GM18505 (cell line): ENCODE results near the gene RBM27.

ENCODE experiments used
- ATAC-seq: cut with Tn5 transposase; IDR thresholded peaks from one replicate; pipeline ENCODE4 v1.9.1; 2021; ENCODE audit not compliant: unreplicated experiment
- POLR2A ChIP-seq: IDR thresholded peaks from 4 replicates; pipeline ENCODE4 v1.6.1; 2011; ENCODE audit warnings: borderline replicate concordance; ENCODE audit not compliant: insufficient read depth, insufficient read length; ENCODE audit errors: extremely low read depth

The RBM27 gene

DNA sequence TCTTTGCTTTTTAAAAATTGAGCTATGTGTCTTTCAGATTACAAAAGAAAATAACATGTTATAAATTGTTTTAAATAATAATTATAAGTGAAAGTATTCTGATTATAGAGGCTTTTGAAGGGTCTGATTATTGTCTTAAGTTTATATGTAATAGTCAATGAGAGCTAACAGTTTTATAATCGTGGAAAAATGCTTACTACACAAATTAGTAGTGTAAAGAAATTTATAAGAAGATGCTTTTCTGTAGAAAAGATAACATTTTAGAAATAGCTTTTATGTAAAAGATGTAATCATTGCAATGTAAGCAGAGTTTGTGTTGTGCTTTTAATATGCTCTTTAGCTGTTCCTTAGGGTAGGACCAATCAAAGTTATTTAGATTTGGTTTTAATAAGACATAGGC lies 18.6 kb downstream of the RBM27 start:
- TF ChIP-seq POLR2A: no peak

DNA sequence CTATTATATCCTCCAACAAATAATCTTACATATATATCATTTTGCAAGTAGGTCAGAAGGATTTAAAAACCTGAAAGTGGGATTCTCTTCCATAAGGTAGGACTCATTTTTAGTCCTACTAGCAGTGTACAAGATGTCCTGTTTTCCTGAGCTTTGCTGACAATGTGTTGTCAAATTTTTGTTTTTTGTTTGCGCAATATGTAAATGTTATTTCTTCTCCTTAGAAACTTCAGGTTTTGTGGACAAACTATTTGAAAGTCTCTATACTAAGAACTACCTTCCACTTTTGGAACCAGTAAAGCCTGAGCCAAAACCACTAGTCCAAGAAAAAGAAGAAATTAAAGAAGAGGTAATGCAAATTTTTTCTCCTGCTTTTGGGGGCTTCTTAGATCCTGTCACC lies 19.8 kb downstream of the RBM27 start:
- no peak for TF ChIP-seq POLR2A
- no peak for ATAC-seq

More for the DNA sequence above, 18.6 kb downstream of the RBM27 start:
- no peak for ATAC-seq

DNA sequence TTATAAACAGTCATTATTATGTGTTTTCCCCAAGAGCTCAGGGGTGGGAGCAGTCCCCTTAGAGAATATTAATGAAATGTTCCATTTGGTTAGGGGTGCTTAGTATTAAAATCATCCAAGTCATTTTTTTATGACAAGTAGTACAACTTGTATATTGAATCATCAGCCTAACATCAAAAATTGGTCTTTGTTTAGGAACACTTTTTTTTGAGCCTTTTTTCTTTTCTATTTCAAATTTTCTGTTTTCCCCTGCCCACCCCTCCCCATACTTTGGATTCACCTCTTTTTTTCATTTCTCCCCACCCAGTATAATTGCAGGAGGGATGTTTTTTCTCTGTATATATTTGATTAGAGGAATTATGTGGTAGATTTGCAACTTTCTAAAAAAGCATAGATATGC lies 25.8 kb downstream of the RBM27 start:
- no peak for TF ChIP-seq POLR2A
- ATAC-seq: no peak

DNA sequence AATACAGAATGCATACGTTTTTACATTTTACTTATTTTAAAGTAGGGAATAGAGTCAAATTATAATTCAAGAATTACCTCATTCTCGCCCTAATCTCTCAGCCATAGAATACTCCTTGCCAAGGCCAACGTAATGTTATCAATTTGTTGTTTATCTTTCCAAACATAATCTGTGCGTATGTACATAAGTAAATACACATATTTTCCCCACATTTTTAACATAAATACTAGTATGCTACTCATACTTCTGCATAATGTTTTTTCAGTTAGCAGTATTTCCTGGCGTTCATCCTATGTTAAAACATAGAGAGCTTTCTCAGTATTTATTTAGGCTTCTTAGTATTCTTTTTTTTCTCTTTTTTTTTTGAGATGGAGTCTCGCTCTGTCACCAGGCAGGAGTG lies 28.8 kb downstream of the RBM27 start:
- TF ChIP-seq POLR2A: no peak
- ATAC-seq: no peak

DNA sequence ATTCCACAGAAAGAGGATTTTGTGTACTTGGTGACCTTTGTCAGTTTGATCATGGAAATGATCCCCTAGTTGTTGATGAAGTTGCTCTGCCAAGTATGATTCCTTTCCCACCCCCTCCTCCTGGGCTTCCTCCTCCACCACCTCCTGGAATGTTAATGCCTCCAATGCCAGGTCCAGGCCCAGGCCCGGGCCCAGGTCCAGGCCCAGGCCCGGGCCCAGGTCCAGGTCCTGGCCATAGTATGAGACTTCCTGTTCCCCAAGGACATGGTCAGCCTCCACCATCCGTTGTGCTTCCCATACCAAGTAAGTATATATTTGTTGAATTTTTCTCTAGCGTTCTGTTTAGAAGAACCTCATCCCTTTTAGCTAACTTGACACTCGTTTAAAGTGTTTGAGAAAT lies 30.0 kb downstream of the RBM27 start:
- no peak for TF ChIP-seq POLR2A
- ATAC-seq: no peak

DNA sequence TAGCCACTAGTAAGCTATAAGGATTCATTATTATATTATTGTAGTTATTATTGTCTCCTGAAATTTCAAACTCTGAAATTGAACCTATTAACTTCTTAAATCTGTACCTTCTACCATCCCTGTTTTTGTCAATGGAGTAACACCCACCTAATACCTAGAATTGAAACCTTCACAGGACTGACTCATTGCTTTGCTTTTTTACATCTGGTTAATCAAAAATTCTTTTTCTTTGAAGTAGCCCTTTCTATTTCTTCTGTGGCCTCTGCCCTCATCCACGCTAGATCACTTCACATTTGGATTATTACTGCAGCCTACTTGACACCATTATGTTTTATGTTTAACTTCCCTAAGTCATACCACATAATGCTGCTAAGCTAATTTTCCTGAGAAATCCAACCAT lies 35.6 kb downstream of the RBM27 start:
- ATAC-seq: peak; percentile 80
- TF ChIP-seq POLR2A: no peak

DNA sequence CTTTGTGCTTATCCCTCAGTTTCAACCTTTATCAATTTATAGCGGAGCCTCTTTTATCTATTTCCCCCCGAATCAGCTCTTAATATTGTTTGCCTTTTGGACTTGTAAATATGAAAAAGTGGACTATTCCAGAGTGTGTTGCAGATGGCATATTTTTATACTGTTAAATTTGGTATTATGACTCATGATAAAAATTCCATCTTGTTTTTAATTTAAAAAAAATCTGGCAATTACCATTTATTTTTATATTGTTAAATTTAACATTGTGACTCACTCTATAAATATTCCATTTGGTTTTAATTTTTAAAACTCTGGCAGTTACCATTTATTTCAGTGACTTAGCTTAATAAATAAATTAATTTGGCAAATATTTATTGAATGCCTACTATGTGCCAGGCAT lies 37.5 kb downstream of the RBM27 start:
- ATAC-seq: no peak

DNA sequence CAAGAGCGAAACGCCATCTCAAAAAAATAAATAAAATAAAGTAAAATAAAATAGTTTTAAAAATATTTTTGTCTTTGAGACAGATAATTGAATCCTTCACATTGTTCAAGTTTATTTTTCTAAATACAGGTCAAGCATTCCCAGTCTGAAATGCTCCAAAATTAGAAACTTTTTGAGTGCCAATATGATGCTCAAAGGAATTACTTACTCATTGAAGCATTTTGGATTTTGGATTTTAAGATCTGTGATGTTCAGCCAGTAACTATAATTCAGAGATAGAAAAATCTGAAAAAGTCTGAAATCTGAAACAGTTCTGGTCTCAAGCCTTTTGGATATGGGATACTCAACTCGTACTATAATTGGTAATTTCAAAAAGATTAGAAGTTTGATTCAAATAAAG lies 39.8 kb downstream of the RBM27 start:
- no peak for TF ChIP-seq POLR2A
- no peak for ATAC-seq

More for the DNA sequence above, 37.5 kb downstream of the RBM27 start:
- TF ChIP-seq POLR2A: no peak

DNA sequence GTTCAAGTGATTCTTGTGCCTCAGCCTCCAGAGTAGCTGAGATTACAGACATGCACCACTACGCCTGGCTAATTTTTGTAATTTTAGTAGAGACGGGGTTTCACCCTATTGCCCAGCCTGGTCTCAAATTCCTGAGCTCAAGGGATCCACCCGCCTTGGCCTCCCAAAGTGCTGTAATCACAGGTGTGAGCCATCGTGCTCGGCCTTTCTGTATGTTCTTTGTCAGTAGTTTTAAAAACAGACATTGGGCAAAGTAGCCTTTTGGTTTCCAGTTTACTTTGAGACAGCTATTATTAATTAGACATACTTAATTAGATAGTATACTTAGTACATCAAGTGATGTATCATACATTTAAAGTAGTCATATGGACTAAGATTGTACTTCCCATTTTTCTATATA lies 45.2 kb downstream of the RBM27 start:
- TF ChIP-seq POLR2A: no peak
- no peak for ATAC-seq

DNA sequence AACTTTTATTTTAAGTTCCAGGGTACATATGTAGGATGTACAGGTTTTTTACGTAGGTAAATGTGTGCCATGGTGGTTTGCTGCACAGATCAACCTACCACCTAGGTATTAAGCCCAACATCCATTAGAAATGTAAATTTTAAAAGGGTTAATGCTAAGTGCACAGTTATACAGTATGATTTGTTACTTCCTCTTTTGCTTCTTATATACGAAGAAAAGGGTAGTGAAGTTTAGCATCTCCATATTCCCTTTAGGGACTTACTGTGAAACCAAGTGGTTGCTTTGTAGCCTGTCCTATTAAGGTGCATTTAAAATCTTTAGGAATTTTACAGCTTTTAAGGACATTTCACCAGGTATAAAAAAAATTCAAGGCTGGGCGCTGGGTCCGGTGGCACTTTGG lies 46.4 kb downstream of the RBM27 start:
- no peak for TF ChIP-seq POLR2A
- ATAC-seq: peak; percentile 74
